SK-N-DZ (cell line): ENCODE results near the gene FAM184A. TPM values are rescaled to one million over a fixed set of nuclear protein-coding genes. Genes with fewer than 3 reads are reported as not detected.

ENCODE experiments used
- DNase-seq: peaks from one replicate; pipeline ENCODE4 v3.0.0-alpha.2; 2015; ENCODE audit warnings: low spot score
- polyA plus RNA-seq, 2 experiments: library from polyadenylated mRNA; depleted of rRNA; stranded (reverse); fragments of >200 nt; gene quantifications; 2 replicates each; pipeline ENCODE4 v1.2.3, GENCODE V29; 2014

Gene FAM184A
- 39.9 and 40.4 TPM in 2 replicates for polyA plus RNA-seq (2014; cell fraction: cytosol; rRNA removed)
- polyA plus RNA-seq (2014; cell fraction: nucleus; rRNA removed): 61.1 and 73.1 TPM in 2 replicates

GRCh38 chr6:119078376-119079282 is at the start of gene FAM184A:
Gene FAM184A (minus strand): TSS chr6:119078664. CDS start chr6:119078299, 365 bp downstream.
- DNase-seq: peak; percentile 83

DNA sequence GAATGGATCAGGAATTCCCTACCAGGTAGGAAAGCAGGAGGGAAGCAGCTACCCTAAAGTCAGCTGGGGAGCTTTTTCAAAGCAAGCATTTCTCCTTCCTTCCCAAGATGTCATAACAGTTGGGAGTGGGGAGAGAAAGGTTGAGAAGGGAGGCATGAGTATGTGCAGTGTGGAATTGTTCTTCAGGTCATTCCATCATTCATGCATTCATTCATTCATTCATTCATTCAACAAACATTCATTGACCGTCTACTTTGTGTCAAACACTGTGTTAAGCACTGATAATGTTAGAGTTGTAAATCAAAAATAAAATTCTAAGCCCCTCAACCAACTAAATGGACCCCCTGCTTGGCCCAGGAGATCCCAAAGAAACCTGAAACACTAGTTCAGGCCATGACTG is 49.2 kb upstream of the FAM184A start:
- DNase-seq: peak; percentile 31

GRCh38 chr6:119126826-119127225 is 48.4 kb upstream of the FAM184A start:
- DNase-seq: no peak

DNA sequence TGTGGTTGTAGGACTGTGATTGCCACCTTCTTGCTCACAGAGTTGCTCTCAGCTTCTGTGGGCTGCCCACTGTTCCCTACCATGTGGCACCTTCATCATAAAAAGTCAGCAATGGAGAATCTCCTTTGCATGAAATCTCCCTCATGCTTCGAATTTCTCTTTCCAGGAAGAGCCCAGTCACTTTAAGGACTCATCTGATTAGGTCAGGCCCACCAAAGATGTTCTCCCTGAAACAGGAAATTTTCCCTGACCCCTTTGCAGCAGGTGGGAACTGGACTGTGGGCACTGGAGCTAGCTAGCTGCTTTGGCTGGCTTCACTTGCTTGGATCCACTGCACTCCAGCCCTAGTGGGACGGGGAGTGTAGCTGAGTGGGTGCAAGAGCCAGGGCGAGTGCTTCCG is 47.7 kb upstream of the FAM184A start:
- no peak for DNase-seq

- DNase-seq: no peak
These were observed 47.1 kb upstream of the FAM184A start for GRCh38 chr6:119125576-119125975.

- no peak for DNase-seq
These were observed 45.8 kb upstream of the FAM184A start for GRCh38 chr6:119124079-119124824.

DNA sequence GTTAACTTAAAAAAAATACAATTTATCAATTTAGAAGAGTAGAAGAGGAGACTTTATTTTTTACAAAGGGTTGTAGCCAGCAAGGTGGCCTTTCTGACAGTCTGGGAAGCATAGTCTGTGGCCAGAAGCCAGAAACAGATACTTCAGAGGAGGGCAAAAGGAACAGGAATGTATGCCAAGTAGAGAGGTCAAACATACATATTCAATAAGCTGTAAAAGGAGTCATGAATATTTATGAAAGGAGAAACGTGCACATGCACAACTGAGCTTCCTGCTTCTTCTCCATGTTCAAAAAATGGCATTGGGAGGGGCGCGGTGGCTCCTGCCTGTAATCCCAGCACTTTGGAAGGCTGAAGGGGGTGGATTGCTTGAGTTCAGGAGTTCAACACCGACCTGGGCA is 43.9 kb upstream of the FAM184A start:
- DNase-seq: no peak

DNA sequence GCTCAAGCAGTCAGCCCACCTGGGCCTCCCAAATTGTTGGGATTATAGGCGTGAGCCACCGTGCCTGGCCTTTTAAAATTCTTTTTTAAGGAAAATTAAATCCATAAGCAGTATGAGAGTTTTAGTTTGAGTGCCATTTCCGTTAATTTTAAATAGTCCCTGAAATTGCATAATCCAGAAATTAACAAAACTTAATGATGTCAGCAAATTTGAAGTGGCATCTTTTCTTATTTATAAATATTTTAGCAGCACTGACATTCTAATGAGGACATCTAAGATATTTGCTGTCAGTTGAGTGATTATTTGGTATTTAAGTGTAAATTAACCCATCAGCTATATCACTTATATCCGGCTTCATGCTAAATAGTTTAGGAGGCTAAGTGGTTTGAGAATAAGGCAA is 42.9 kb upstream of the FAM184A start:
- no peak for DNase-seq

GRCh38 chr6:119119989-119120388 is 41.5 kb upstream of the FAM184A start:
- DNase-seq: no peak

GRCh38 chr6:119119062-119119461 is 40.6 kb upstream of the FAM184A start:
- peak; percentile 20 for DNase-seq

- peak; percentile 32 for DNase-seq
These were observed 38.3 kb upstream of the FAM184A start for GRCh38 chr6:119116712-119117281.

DNA sequence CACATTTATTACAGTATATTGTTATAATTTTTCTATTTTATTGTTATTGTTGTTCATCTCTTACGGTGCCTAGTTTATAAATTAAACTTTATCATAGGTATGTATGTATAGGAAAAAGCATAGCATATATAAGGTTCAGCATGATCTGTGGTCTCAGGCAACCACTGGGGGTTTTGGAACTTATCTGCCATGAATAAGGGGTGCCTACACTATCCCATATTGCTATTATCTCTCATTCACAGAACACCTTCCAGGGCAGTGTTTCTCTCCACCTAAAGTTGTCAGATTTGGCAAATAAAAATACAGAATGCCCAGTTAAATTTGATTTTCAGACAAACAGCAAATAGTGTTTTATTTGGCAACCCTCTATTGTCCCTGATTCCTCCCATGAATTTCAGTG is 35.5 kb upstream of the FAM184A start:
- DNase-seq: no peak

DNA sequence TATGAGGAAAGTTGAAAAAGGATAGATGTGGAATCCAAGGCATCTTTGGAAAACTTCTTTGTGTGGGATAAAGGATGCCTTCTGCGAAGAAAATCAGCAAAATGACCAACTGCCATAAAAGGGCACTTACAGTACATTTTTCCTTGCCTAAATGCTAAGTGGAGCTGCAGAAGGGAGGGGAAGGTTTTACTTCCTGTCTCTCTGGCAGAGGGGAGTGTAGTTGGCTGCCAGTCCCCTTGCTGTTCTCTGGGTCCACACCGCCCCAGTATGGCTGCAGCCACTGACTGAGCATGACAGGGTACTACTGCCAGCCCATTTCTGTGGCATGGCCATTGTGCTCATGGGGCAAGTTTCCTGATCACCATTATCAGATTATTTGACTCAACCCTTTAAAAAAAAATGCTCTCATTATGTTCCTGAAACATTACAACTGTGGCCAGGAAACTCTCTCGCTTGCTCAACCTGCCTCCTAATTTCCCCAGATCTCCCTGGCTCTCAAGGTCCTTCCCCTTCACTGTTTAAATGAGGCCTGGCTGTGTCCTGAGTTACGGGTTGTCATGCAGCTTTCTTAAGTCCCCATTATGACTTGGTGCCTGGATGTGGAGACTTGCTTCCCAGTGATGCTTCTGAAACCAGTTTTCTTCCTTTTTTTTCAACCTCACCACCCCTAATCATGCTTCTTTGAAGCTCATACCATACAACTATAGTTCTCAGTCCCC is 34.5 kb upstream of the FAM184A start:
- no peak for DNase-seq

DNA sequence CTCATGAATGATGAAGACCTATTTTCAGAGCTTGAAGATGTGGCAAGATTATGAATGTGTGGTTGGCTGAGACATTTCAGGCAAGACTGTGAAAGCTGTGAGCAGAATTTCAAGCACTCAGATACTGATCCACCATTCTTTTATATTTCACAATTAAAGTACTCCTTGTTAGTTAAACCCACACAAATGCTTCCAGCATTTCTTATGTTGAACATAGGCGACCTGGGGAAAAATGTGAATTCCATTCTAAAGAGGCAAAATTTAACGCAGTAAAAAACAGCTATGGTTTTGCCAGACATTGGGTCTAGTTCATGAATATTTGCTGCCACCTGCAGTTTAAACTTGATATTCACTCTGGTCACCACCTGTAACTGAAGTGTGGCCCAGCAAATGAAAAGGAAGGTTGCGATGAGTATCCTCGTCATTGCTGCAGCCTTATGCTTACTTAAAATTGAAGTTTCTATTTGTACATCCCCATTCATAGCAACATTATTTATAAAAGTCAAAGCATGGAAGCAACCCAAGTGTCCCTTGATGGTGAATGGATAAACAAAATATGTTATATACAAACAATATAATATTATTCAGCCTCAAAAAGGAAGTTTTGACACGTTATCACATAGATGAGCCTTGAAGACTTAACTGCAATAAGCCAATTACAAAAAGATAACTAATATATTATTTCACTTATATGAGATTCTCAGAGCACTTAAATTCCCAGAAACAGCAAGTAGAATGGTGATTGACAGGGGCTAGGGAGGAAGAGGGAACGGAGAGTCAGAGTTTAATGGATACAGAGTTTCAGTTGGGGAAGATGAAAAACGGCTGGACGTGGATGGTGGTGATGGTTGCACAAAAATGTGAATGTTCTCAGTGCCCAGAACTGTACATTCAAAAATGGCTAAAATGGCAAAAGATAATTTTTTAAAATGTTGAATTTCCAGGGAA is 32.4 kb upstream of the FAM184A start:
- peak; percentile 74 for DNase-seq

DNA sequence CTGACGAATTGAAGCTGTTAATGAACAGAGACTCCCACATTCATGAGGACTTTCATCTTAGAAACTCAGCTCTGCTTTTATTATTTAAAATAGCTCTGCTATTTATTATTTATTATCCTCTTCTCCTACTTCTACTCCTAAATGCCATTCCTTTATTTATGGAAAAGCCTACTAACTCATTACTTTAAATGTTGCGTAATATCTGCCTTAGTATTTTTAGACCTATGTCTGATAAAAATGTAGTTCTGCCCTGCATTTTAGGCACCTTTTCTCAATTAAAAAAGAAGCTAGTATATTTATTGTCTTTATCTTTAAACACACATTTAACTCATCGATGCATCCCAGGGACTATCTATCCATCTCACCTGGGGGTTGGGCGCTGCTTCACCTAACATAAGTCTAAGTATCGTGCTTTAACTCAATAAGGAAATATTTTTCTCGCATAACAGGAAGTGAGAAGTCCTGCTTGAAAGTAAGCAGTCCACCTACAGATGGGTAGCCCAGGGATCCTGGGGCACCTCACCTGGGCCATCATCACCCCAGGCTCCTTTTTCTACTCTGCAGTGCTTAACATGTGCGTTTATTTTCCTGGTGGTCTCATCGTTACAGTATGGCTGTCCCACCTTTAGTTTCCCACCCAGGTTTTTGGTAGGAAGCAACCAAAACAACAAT is 31.3 kb upstream of the FAM184A start:
- DNase-seq: no peak

GRCh38 chr6:119108076-119108475 is 29.6 kb upstream of the FAM184A start:
- no peak for DNase-seq

DNA sequence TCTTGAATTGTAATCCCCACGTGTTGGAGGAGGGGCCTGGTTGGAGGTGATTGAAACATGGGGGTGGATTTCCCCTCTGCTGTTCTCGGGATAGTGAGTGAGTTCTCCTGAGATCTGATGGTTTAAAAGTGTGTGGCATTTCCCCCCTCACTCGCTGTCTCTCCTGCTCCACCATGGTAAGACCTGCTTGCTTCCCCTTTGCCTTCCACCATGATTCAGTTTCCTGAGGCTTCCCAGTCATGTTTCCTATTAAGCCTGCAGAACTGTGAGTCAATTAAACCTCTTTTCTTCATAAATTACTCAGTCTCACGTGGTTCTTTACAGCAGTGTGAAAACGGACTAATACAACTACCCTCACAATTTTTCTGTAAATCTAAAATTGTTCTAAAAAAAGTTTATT is 26.8 kb upstream of the FAM184A start:
- no peak for DNase-seq

- peak; percentile 96 for DNase-seq
These were observed 24.4 kb upstream of the FAM184A start for GRCh38 chr6:119102901-119103300.

- DNase-seq: no peak
These were observed 21.7 kb upstream of the FAM184A start for GRCh38 chr6:119100115-119100514.
